OCI-LY3 (cell line): ENCODE data around the gene S100A16.
"Not testable (repeated sequence)": the region's sequence is repeated elsewhere in the genome, so short reads cannot be mapped to it uniquely, and the experiment has no call there.

Experiments used
- H2AFZ ChIP-seq: fragments of 200-600, 300-600 bp; shearing (Covaris generic); 2 replicates; pipeline ENCODE4 v1.6.0; 2014; ENCODE audit warnings: antibody characterized with exemption, low read depth, low read length
- H3K27ac ChIP-seq: fragments of 200-600, 300-600 bp; sonication (generic); 2 replicates; pipeline ENCODE4 v1.5.1; 2014; ENCODE audit warnings: mild to moderate bottlenecking, low read length, moderate library complexity, mixed read lengths
- H3K27me3 ChIP-seq: fragments of 200-600, 300-600 bp; sonication (generic); 2 replicates; pipeline ENCODE4 v1.6.1; 2014; ENCODE audit warnings: low read depth, low read length, mixed read lengths
- H3K36me3 ChIP-seq: fragments of 200-600, 300-600 bp; sonication (generic); replicated peaks from 2 replicates; pipeline ENCODE3; 2014; ENCODE audit warnings: low read depth, low read length, mixed read lengths
- H3K4me1 ChIP-seq: fragments of 300-600, 200-600 bp; sonication (generic); 2 replicates; pipeline ENCODE4 v1.6.1; 2014; ENCODE audit warnings: low read length, mixed read lengths
- H3K4me2 ChIP-seq: fragments of 200-600, 300-600 bp; sonication (generic); 2 replicates; pipeline ENCODE4 v1.6.1; 2014; ENCODE audit warnings: low read length, mixed read lengths
- H3K4me3 ChIP-seq: fragments of 300-600, 200-600 bp; sonication (generic); 2 replicates; pipeline ENCODE4 v1.5.1; 2014; ENCODE audit warnings: antibody characterized with exemption, mild to moderate bottlenecking, low read length, moderate library complexity
- H3K79me2 ChIP-seq: fragments of 300-600, 200-600 bp; shearing (Covaris generic); 2 replicates; pipeline ENCODE4 v1.6.1; 2014; ENCODE audit warnings: mild to moderate bottlenecking, low read length, mixed read lengths
- H3K9ac ChIP-seq: fragments of 300-600, 200-600 bp; shearing (Covaris generic); 2 replicates; pipeline ENCODE4 v1.6.0; 2014; ENCODE audit warnings: mild to moderate bottlenecking, low read length, moderate library complexity
- H3K9me3 ChIP-seq: fragments of 200-600, 300-600 bp; shearing (Covaris generic); 2 replicates; pipeline ENCODE4 v1.6.1; 2014; ENCODE audit warnings: low read length, mixed read lengths; ENCODE audit not compliant: insufficient read depth
- H4K20me1 ChIP-seq: fragments of 200-600, 300-600 bp; sonication (generic); 2 replicates; pipeline ENCODE4 v1.6.1; 2016; ENCODE audit warnings: low read length, mixed read lengths; ENCODE audit not compliant: insufficient read depth
- EZH2phosphoT487 ChIP-seq: fragments of 200-600 bp; shearing (Covaris generic); IDR thresholded peaks from 2 replicates; pipeline ENCODE4 v1.6.1; 2018; ENCODE audit warnings: antibody characterized with exemption, mixed run types, low read depth
- TF ChIP-seq, protein P1 (sequence below): fragments of 200-600, 300-600 bp; sonication (generic); IDR thresholded peaks from 2 replicates; pipeline ENCODE4 v1.5.1; 2014; ENCODE audit warnings: antibody characterized with exemption, low read length, low read depth

S100A16 gene

DNA sequence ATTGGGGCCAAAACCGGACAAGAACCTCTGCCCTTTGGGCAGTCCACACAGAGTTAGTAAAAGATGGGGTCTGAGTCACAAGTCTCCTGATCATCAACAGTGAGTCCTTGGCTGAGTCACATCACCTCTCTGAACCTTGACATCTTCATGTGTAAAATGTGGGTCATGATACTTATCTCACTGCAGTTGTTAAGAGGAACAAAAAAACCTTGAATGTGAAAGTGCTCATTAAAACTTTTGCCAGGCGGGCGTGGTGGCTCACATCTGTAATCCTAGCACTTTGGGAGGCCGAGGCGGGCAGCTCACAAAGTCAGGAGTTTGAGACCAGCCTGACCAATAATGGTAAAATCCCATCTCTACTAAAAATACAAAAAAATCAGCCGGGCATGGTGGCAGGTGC, 15.7 kb downstream of the S100A16 start:
- Histone ChIP-seq H3K27me3 (no peaks in the 10 kb centered on the region), H3K79me2 (no peaks in the 10 kb centered on the region), H3K4me3 (no peak overlapping the region), H3K4me1 (peaks cover 55% of the 10 kb centered on the region), H3K4me2 (peak overlapping the region; percentile 77), H3K36me3 (no peaks in the 10 kb centered on the region), H3K9ac (peak overlapping the region; percentile 87; the same call in 1 of the 2 replicates), H2AFZ (no peak overlapping the region), H3K9me3 (no peaks in the 10 kb centered on the region), H4K20me1 (no peaks in the 10 kb centered on the region), H3K27ac (peak overlapping the region; percentile 95)
- no peak for TF ChIP-seq EZH2phosphoT487
- TF ChIP-seq, protein P1, sequence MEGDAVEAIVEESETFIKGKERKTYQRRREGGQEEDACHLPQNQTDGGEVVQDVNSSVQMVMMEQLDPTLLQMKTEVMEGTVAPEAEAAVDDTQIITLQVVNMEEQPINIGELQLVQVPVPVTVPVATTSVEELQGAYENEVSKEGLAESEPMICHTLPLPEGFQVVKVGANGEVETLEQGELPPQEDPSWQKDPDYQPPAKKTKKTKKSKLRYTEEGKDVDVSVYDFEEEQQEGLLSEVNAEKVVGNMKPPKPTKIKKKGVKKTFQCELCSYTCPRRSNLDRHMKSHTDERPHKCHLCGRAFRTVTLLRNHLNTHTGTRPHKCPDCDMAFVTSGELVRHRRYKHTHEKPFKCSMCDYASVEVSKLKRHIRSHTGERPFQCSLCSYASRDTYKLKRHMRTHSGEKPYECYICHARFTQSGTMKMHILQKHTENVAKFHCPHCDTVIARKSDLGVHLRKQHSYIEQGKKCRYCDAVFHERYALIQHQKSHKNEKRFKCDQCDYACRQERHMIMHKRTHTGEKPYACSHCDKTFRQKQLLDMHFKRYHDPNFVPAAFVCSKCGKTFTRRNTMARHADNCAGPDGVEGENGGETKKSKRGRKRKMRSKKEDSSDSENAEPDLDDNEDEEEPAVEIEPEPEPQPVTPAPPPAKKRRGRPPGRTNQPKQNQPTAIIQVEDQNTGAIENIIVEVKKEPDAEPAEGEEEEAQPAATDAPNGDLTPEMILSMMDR = no peak

DNA sequence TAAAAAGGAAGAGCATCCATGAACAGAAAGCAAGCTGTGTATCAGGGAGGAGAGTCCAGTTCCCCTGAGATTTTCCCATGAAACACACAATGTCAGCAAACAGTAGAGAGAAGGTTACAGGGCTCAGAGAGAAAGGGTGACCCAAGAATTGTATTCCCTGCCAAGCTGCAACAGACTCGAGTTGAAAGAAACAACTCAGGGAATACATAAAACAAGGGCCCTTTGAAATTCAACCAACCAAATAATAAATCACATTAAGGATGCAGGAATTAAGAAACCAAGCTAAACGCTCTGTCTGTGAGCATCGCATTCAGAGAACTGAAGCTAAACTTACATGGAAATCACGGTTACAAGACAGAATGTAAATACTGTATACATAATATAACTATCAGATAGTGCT, 20.2 kb downstream of the S100A16 start:
- Histone ChIP-seq H3K4me1 (peaks cover 37% of the 10 kb centered on the region), H3K4me2 (peak overlapping the region; percentile 0; the same call in 1 of the 2 replicates), H3K9me3 (no peaks in the 10 kb centered on the region), H3K79me2 (no peaks in the 10 kb centered on the region), H3K4me3 (no peak overlapping the region), H3K27me3 (no peaks in the 10 kb centered on the region), H3K9ac (peak overlapping the region; percentile 2; the same call in 1 of the 2 replicates), H3K27ac (peak overlapping the region; percentile 3; the same call in 1 of the 2 replicates), H2AFZ (peak overlapping the region; percentile 88), H4K20me1 (no peaks in the 10 kb centered on the region), H3K36me3 (no peaks in the 10 kb centered on the region)
- TF ChIP-seq, protein P1 = no peak
- no peak for TF ChIP-seq EZH2phosphoT487

DNA sequence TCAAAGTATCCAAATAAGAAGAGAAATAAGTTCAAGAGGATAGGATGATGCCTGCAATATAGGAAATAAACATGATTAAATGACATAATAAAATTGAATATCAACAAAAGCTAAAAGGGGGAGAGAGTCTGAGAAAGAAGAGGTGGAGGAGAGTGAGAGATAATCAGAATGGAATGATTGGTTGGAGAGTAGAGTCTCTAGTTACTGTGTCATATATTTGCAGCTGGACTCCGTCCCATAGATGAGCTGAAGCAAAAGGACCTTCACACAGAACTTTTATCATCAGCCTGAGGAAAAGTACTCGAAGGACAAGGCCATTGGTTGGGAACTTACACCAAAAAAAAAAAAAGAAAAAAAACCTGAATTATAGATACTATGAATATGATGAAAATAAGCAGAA, 24.5 kb downstream of the S100A16 start:
- Histone ChIP-seq H3K4me2 (peak overlapping the region; percentile 53), H3K27ac (no peak overlapping the region), H3K79me2 (no peaks in the 10 kb centered on the region), H3K27me3 (no peaks in the 10 kb centered on the region), H4K20me1 (no peaks in the 10 kb centered on the region), H3K4me1 (peaks cover 43% of the 10 kb centered on the region), H2AFZ (peak overlapping the region; percentile 74), H3K36me3 (no peaks in the 10 kb centered on the region), H3K9ac (peak overlapping the region; percentile 40), H3K4me3 (0 out of 2 replicates have a peak overlapping the region, but pooled peaks have one; percentile 34), H3K9me3 (no peaks in the 10 kb centered on the region)
- TF ChIP-seq, protein P1 = no peak
- TF ChIP-seq EZH2phosphoT487 = no peak

DNA sequence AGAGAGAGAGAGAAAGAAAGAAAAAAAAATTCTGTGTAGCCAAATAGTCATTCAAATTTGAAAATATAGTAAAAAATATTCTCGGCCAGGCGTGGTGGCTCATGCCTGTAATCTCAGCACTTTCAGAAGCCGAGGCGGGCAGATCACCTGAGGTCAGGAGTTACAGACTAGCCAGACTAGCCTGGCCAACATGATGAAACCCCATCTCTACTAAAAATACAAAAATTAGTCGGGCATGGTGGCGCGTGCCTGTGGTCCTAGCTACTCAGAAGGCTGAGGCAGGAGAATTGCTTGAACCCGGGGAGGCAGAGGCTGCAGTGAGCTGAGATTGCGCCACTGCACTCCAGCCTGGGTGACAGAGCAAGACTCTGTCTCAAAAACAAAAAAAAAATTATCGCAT, 24.9 kb downstream of the S100A16 start:
- H3K27me3 ChIP-seq, H4K20me1 ChIP-seq: not testable (repeated sequence)
- peak overlapping the region; percentile 53 for H3K4me2 ChIP-seq

DNA sequence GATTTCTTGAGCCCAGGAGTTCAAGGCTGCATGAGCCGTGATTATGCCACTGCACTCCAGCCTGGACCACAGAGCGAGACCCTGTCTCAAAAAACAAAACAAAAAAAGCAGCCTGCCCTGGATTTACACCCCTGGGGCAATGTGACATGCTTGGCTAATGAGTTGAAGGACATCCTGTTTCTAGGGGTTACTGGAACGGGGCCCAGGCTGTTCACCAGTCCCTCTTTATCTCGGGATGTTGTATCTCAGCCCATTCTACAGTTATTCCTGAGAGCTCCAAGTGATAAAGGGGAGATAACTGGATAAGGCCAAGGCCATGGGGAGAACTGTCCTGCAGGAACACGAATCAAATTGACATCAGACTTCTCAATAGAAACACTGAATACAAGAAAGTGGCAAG, 25.6 kb downstream of the S100A16 start:
- no peak for TF ChIP-seq EZH2phosphoT487
- TF ChIP-seq, protein P1 = no peak
- H2AFZ ChIP-seq = peak overlapping the region; percentile 74; the same call in 1 of the 2 replicates
- peak overlapping the region; percentile 53 for H3K4me2 ChIP-seq
- H3K4me1 ChIP-seq = peaks cover 36% of the 10 kb centered on the region
- no peaks in the 10 kb centered on the region for H3K79me2 ChIP-seq
- peak overlapping the region; percentile 40; the same call in 1 of the 2 replicates for H3K9ac ChIP-seq
- H3K9me3 ChIP-seq = no peaks in the 10 kb centered on the region
- no peak overlapping the region for H3K27ac ChIP-seq
- no peak overlapping the region for H3K4me3 ChIP-seq
- H3K36me3 ChIP-seq = no peaks in the 10 kb centered on the region
- no peaks in the 10 kb centered on the region for H4K20me1 ChIP-seq
- no peaks in the 10 kb centered on the region for H3K27me3 ChIP-seq

More for the DNA sequence above, 24.9 kb downstream of the S100A16 start:
- H3K27ac ChIP-seq, H3K36me3 ChIP-seq, H3K79me2 ChIP-seq, H3K9me3 ChIP-seq: not testable (repeated sequence)
- peak overlapping the region; percentile 74 for H2AFZ ChIP-seq
- peaks cover 43% of the 10 kb centered on the region for H3K4me1 ChIP-seq
- H3K9ac ChIP-seq = peak overlapping the region; percentile 40
- H3K4me3 ChIP-seq = peak overlapping the region; percentile 34
